ENCODE data around the gene RFX5.

- TF ChIP-seq CTCF (IDR thresholded peaks at IDR 0.05; ENCODE audit: insufficient read depth, low read length, poor library complexity, severe bottlenecking) (no peak), EZH2phosphoT487 (conservative IDR thresholded peaks at IDR 0.05; ENCODE audit: low read length) (no peak)
Measured at GRCh38 chr1:151384584-151384983, 37.5 kb upstream of the RFX5 start.

Measured in SU-DHL-6 (cell line).